Activated CD4-positive, alpha-beta memory T cell treated with anti-CD3 and anti-CD28 coated beads for 36 hours (primary cell): ENCODE measurements around the gene COL18A1. TPM values are rescaled to one million over a fixed set of nuclear protein-coding genes. Genes with fewer than 3 reads are reported as not detected.

Source experiments
- CTCF ChIA-PET: fragments of 350-600 bp; sonication (Branson Sonifier 250); formaldehyde crosslinking; loops from one replicate; lab custom pipeline; 2021; ENCODE audit warnings: antibody characterized with exemption, inconsistent platforms; lab: Charles Lee
- POLR2A ChIA-PET: fragments of 350-600 bp; sonication (Branson Sonifier 250); formaldehyde crosslinking; loops from one replicate; lab custom pipeline; 2021; ENCODE audit warnings: antibody characterized with exemption; lab: Charles Lee
- DNase-seq: peaks from one replicate; pipeline ENCODE4 v3.0.0-alpha.2; 2020
- H3K27ac Mint-ChIP-seq: one replicate; pipeline ENCODE4 v1.8.0; 2021; ENCODE audit warnings: mixed read lengths
- H3K27me3 Mint-ChIP-seq: one replicate; pipeline ENCODE4 v1.8.0; 2021; ENCODE audit warnings: mixed read lengths
- H3K36me3 Mint-ChIP-seq: one replicate; pipeline ENCODE4 v1.8.0; 2021; ENCODE audit warnings: mixed read lengths
- H3K4me1 Mint-ChIP-seq: one replicate; pipeline ENCODE4 v1.8.0; 2021; ENCODE audit warnings: low read depth, mixed read lengths
- H3K4me3 Mint-ChIP-seq: one replicate; pipeline ENCODE4 v1.8.0; 2021; ENCODE audit warnings: mild to moderate bottlenecking, mixed read lengths
- H3K9me3 Mint-ChIP-seq: one replicate; pipeline ENCODE4 v1.8.0; 2021; ENCODE audit warnings: mixed read lengths
- intact Hi-C: fragments of 100-400 bp; cut with micrococcal nuclease; formaldehyde crosslinking; loops from one replicate; pipeline ENCODE4 v1.15.1; 2023
- total RNA-seq, 2 experiments: library from RNA; stranded (reverse); gene quantifications; one replicate each; pipeline ENCODE4 v1.2.3, GENCODE V29; 2021

The COL18A1 gene
- total RNA-seq, 2 experiments from 2014 or later, result 4.5 TPM

- H3K9me3 Mint-ChIP-seq, result no peaks in the 10 kb centered on the region
- CTCF ChIA-PET, result interaction anchor here (0.9 to 1.0 kb wide), 2 partner anchors 50 to 54 kb away, joined by 3 read pairs; no protein-coding TSS in a partner anchor
- H3K4me3 Mint-ChIP-seq, result no peak overlapping the region
- no peak for DNase-seq
- H3K27me3 Mint-ChIP-seq, result no peaks in the 10 kb centered on the region
- POLR2A ChIA-PET, result no interaction called here
- H3K27ac Mint-ChIP-seq, result no peak overlapping the region
- no peaks in the 10 kb centered on the region for H3K36me3 Mint-ChIP-seq
- intact Hi-C loops, result no loop called here
- H3K4me1 Mint-ChIP-seq, result peaks cover 23% of the 10 kb centered on the region
These were observed 141.9 kb downstream of the COL18A1 start for GRCh38 chr21:45546636-45547544.

GRCh38 chr21:45547545-45547900 is 142.6 kb downstream of the COL18A1 start:
- peaks cover 26% of the 10 kb centered on the region for H3K4me1 Mint-ChIP-seq
- no peak overlapping the region for H3K27ac Mint-ChIP-seq
- no peaks in the 10 kb centered on the region for H3K27me3 Mint-ChIP-seq
- intact Hi-C loops, result no loop called here
- POLR2A ChIA-PET, result no interaction called here
- H3K4me3 Mint-ChIP-seq, result no peak overlapping the region
- no peak for DNase-seq
- H3K36me3 Mint-ChIP-seq, result no peaks in the 10 kb centered on the region
- H3K9me3 Mint-ChIP-seq, result no peaks in the 10 kb centered on the region
- CTCF ChIA-PET, result interaction anchor here (0.8 to 1.0 kb wide), 2 partner anchors 13 to 53 kb away, joined by 3 read pairs; no protein-coding TSS in a partner anchor

- peak overlapping the region; percentile 76 for H3K27ac Mint-ChIP-seq
- CTCF ChIA-PET, result no interaction called here
- POLR2A ChIA-PET, result no interaction called here
- H3K36me3 Mint-ChIP-seq, result no peaks in the 10 kb centered on the region
- no peak overlapping the region for H3K4me3 Mint-ChIP-seq
- H3K9me3 Mint-ChIP-seq, result no peaks in the 10 kb centered on the region
- intact Hi-C loops, result no loop called here
- peaks cover 32% of the 10 kb centered on the region for H3K4me1 Mint-ChIP-seq
- H3K27me3 Mint-ChIP-seq, result no peaks in the 10 kb centered on the region
- no peak for DNase-seq
These were observed 143.9 kb downstream of the COL18A1 start for GRCh38 chr21:45548711-45549491.

GRCh38 chr21:45549626-45550463 is 144.9 kb downstream of the COL18A1 start:
- no peaks in the 10 kb centered on the region for H3K27me3 Mint-ChIP-seq
- intact Hi-C loops, result loop anchor here (2.0 to 5.0 kb wide), 5 partner anchors 33 to 623 kb away; partner anchors contain the start of gene PCBP3
- H3K4me1 Mint-ChIP-seq, result peaks cover 36% of the 10 kb centered on the region
- ChIA-PET POLR2A (interaction anchor here (0.8 to 2.1 kb wide), 4 partner anchors 8 to 218 kb away, joined by 3 to 12 read pairs (median 3); no protein-coding TSS in a partner anchor), CTCF (interaction anchor here (0.7 to 1.8 kb wide), 4 partner anchors 15 to 269 kb away, joined by 4 to 7 read pairs (median 5); no protein-coding TSS in a partner anchor)
- peak overlapping the region; percentile 98 for H3K27ac Mint-ChIP-seq
- H3K36me3 Mint-ChIP-seq, result no peaks in the 10 kb centered on the region
- H3K4me3 Mint-ChIP-seq, result peak overlapping the region; percentile 35
- DNase-seq, result peak; percentile 40
- no peaks in the 10 kb centered on the region for H3K9me3 Mint-ChIP-seq

GRCh38 chr21:45550522-45551210 is 145.7 kb downstream of the COL18A1 start:
- Mint-ChIP-seq H3K4me3 (peak overlapping the region; percentile 60), H3K27ac (peak overlapping the region; percentile 98), H3K9me3 (no peaks in the 10 kb centered on the region), H3K27me3 (no peaks in the 10 kb centered on the region), H3K4me1 (peaks cover 36% of the 10 kb centered on the region), H3K36me3 (no peaks in the 10 kb centered on the region)
- intact Hi-C loops, result loop anchor here (1.0 to 5.0 kb wide), 8 partner anchors 7 to 624 kb away; partner anchors contain the start of gene PCBP3
- DNase-seq, result peak; percentile 87
- CTCF ChIA-PET, result interaction anchor here (0.7 to 1.8 kb wide), 5 partner anchors 14 to 269 kb away, joined by 3 to 7 read pairs (median 4); no protein-coding TSS in a partner anchor
- POLR2A ChIA-PET, result interaction anchor here (0.8 to 2.1 kb wide), 4 partner anchors 9 to 217 kb away, joined by 3 to 12 read pairs (median 3); no protein-coding TSS in a partner anchor

- DNase-seq, result peak; percentile 67
- Mint-ChIP-seq H3K4me3 (peak overlapping the region; percentile 60), H3K27me3 (no peaks in the 10 kb centered on the region), H3K27ac (peak overlapping the region; percentile 98), H3K4me1 (peaks cover 36% of the 10 kb centered on the region), H3K36me3 (no peaks in the 10 kb centered on the region), H3K9me3 (no peaks in the 10 kb centered on the region)
- POLR2A ChIA-PET, result interaction anchor here (2.1 kb wide), 1 partner anchor 41 kb away, joined by 12 read pairs; no protein-coding TSS in a partner anchor
- CTCF ChIA-PET, result interaction anchor here (0.8 to 1.8 kb wide), 2 partner anchors 39 to 41 kb away, joined by 3 to 6 read pairs; no protein-coding TSS in a partner anchor
- intact Hi-C loops, result loop anchor here (1.0 to 5.0 kb wide), 8 partner anchors 8 to 625 kb away; partner anchors contain the start of gene PCBP3
These were observed 146.4 kb downstream of the COL18A1 start for GRCh38 chr21:45551316-45551715.

GRCh38 chr21:45551783-45552695 is 147.1 kb downstream of the COL18A1 start:
- Mint-ChIP-seq H3K4me1 (peaks cover 36% of the 10 kb centered on the region), H3K36me3 (no peaks in the 10 kb centered on the region), H3K9me3 (no peaks in the 10 kb centered on the region), H3K4me3 (peak overlapping the region; percentile 60), H3K27me3 (peaks cover 4% of the 10 kb centered on the region), H3K27ac (peak overlapping the region; percentile 98)
- POLR2A ChIA-PET, result interaction anchor here (0.6 to 2.1 kb wide), 2 partner anchors 41 to 147 kb away, joined by 3 to 12 read pairs; no protein-coding TSS in a partner anchor
- CTCF ChIA-PET, result interaction anchor here (0.8 to 1.8 kb wide), 2 partner anchors 38 to 40 kb away, joined by 3 to 6 read pairs; no protein-coding TSS in a partner anchor
- intact Hi-C loops, result loop anchor here (1.0 to 5.0 kb wide), 8 partner anchors 9 to 625 kb away; partner anchors contain the start of gene PCBP3
- peak; percentile 32 for DNase-seq

- ChIA-PET CTCF (no interaction called here), POLR2A (interaction anchor here (0.6 kb wide), 1 partner anchor 146 kb away, joined by 3 read pairs; no protein-coding TSS in a partner anchor)
- no peak for DNase-seq
- no peak overlapping the region for H3K4me3 Mint-ChIP-seq
- peaks cover 36% of the 10 kb centered on the region for H3K4me1 Mint-ChIP-seq
- H3K36me3 Mint-ChIP-seq, result no peaks in the 10 kb centered on the region
- intact Hi-C loops, result loop anchor here (5.0 kb wide), 1 partner anchor 326 kb away; no protein-coding TSS in a partner anchor
- H3K9me3 Mint-ChIP-seq, result no peaks in the 10 kb centered on the region
- H3K27ac Mint-ChIP-seq, result peak overlapping the region; percentile 56
- peaks cover 4% of the 10 kb centered on the region for H3K27me3 Mint-ChIP-seq
These were observed 147.9 kb downstream of the COL18A1 start for GRCh38 chr21:45552696-45553391.
